ENCODE data around the gene FAF2.
A peak's percentile ranks its signal among the peaks of the same experiment; 100 is the strongest.

Gene FAF2

GRCh38 chr5:176458904-176459561 is 10.8 kb downstream of the FAF2 start:
- TF ChIP-seq CTCF (conservative IDR thresholded peaks at IDR 0.05; ENCODE audit: low read length) = no peak
- DNase-seq (ENCODE audit: low read depth) = no peak
- no peak overlapping the region for H3K4me3 ChIP-seq (ENCODE audit: low read length)

- TF ChIP-seq CTCF (conservative IDR thresholded peaks at IDR 0.05; ENCODE audit: low read length) = no peak
- no peak overlapping the region for H3K4me3 ChIP-seq (ENCODE audit: low read length)
- no peak for DNase-seq (ENCODE audit: low read depth)
These were observed 13.2 kb downstream of the FAF2 start for GRCh38 chr5:176461349-176461748.

- TF ChIP-seq CTCF (conservative IDR thresholded peaks at IDR 0.05; ENCODE audit: low read length) = no peak
- DNase-seq (ENCODE audit: low read depth) = no peak
- no peak overlapping the region for H3K4me3 ChIP-seq (ENCODE audit: low read length)
These were observed 15.1 kb downstream of the FAF2 start for GRCh38 chr5:176463113-176463764.

DNA sequence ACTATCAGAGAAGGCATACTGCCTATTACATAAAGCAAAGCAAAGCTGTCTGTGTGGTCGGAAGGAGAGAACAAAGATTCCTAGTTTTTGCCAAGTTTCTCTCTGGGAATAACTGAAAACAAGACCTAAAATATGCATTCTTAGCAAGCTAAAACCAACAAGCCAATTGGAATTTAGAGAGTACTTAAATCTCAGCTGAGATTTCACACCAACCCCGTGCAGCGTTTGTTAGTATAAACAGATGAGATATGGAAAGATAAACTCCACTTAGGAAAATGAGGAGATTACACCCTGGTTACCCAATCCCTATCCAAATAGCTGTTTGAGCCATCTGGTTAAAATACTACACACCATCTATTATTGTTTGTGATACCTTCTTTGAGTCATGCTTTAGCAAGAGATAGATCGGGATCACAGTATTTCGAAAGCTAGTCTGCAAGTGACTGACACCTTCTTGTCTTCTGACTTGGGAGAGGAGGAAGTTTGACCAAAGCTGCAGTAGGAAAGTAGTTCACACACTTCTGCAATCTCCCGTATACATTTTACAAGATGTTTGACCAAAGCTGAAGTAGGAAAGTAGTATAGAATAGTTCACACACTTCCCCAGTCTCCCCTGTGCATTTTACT is 18.2 kb downstream of the FAF2 start:
- no peak for TF ChIP-seq CTCF (conservative IDR thresholded peaks at IDR 0.05; ENCODE audit: low read length)
- peak; percentile 77 for DNase-seq (ENCODE audit: low read depth)
- H3K4me3 ChIP-seq (ENCODE audit: low read length) = no peak overlapping the region

DNA sequence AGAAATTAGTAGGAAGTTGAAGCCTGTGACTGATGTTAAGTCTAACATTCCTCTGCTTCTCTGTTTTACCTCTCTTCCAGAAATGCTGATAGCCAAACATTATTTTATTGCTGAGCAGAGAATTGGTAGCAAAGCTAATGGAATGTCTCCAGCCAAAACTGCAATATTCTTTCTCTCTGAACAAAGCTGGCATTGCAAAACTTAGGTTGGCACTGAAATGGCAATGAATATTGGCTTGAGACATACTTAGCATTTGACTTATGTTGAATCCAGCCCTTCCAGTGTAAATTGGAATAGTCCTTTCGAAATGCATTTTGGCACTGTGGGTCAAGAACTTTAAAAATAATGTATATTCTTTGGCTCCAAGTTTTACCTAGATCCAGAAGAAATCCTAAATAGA is 21.1 kb downstream of the FAF2 start:
- DNase-seq (ENCODE audit: low read depth) = peak; percentile 43
- H3K4me3 ChIP-seq (ENCODE audit: low read length) = no peak overlapping the region
- no peak for TF ChIP-seq CTCF (conservative IDR thresholded peaks at IDR 0.05; ENCODE audit: low read length)

- TF ChIP-seq CTCF (conservative IDR thresholded peaks at IDR 0.05; ENCODE audit: low read length) = no peak
- H3K4me3 ChIP-seq (ENCODE audit: low read length) = no peak overlapping the region
- DNase-seq (ENCODE audit: low read depth) = no peak
These were observed 22.4 kb downstream of the FAF2 start for GRCh38 chr5:176470539-176470938.

DNA sequence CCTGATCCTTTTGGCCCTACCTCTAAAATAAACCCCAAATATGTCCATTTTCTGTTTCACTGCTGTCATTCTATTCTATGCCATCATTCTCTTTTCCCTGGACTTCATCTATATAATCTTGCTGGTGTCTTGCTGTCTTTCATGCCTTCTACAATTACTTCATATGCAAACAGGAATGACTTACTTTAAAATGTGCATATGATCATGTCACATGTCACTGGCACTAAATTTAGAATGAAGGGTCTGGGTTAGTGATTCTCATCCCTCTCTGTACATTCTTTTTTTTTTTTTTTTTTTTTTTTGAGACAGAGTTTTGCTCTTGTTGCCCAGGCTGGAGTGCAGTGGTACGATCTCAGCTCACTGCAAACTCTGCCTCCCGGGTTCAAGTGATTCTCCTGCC is 22.9 kb downstream of the FAF2 start:
- DNase-seq (ENCODE audit: low read depth) = no peak
- no peak overlapping the region for H3K4me3 ChIP-seq (ENCODE audit: low read length)
- no peak for TF ChIP-seq CTCF (conservative IDR thresholded peaks at IDR 0.05; ENCODE audit: low read length)

Measured in AG10803 (cell line).